MM.1S (cell line): ENCODE results near the gene KRTAP10-1.

Experiments used
- EZH2 ChIP-seq: fragments of 300-600 bp; sonication (generic); optimal IDR thresholded peaks from 2 replicates; pipeline ENCODE3; 2017; ENCODE audit warnings: low read depth, mild to moderate bottlenecking, antibody characterized with exemption, low read length, mixed read lengths
- EZH2phosphoT487 ChIP-seq: fragments of 300-600 bp; sonication (generic); IDR thresholded peaks from 2 replicates; pipeline ENCODE4 v1.6.1; 2018; ENCODE audit warnings: antibody characterized with exemption, low read length
- TF ChIP-seq, protein P1 (sequence below): fragments of 300-600 bp; sonication (generic); IDR thresholded peaks from 2 replicates; pipeline ENCODE4 v1.5.1; 2016; ENCODE audit warnings: antibody characterized with exemption, low read length, mixed read lengths

DNA sequence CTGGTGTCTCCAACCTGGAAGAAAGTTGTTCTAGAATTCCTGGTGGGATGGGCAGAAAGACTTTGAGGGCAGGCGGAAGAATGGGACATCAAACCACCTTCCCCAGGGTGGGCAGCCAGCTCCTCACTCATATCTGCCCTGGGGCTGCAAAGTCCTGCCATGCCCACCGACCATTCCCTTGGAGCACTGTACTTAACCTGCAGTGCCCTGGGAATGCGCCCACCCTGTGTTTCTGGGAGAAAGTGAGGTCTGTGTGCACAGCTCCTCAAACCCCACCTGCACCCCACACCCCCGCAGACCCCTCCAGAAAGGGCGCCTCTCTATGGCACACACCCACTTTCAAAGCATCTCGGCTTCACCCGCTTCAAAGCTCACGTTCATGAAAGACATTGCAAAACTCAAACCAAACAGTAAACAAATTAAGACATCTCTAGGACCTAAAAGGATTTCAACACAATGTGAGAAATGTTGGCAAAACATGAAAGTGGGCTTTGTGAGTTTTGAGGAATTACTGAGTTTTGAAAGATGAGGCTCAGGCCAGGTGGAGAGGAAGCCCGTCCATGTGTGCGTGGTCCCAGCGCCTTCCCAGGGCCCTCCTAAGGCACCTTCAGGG is 25.1 kb downstream of the KRTAP10-1 start:
- TF ChIP-seq, protein P1, sequence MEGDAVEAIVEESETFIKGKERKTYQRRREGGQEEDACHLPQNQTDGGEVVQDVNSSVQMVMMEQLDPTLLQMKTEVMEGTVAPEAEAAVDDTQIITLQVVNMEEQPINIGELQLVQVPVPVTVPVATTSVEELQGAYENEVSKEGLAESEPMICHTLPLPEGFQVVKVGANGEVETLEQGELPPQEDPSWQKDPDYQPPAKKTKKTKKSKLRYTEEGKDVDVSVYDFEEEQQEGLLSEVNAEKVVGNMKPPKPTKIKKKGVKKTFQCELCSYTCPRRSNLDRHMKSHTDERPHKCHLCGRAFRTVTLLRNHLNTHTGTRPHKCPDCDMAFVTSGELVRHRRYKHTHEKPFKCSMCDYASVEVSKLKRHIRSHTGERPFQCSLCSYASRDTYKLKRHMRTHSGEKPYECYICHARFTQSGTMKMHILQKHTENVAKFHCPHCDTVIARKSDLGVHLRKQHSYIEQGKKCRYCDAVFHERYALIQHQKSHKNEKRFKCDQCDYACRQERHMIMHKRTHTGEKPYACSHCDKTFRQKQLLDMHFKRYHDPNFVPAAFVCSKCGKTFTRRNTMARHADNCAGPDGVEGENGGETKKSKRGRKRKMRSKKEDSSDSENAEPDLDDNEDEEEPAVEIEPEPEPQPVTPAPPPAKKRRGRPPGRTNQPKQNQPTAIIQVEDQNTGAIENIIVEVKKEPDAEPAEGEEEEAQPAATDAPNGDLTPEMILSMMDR, result no peak
- no peak for TF ChIP-seq EZH2phosphoT487
- TF ChIP-seq EZH2, result no peak
